GM23338 (cell line): ENCODE results near the gene FHOD1. TPM values are rescaled to one million over a fixed set of nuclear protein-coding genes. Genes with fewer than 3 reads are reported as not detected.

Experiments used
- ATAC-seq: fragments of 200-7000 bp; cut with Tn5 transposase; 3 replicates; pipeline ENCODE4 v1.9.1; 2020
- DNase-seq: peaks from one replicate; pipeline ENCODE4 v3.0.0-alpha.2; 2015; ENCODE audit warnings: low spot score
- H2AFZ ChIP-seq: fragments of 200-600 bp; sonication (generic); 2 replicates; pipeline ENCODE4 v1.8.0; 2016; ENCODE audit warnings: antibody characterized with exemption, mild to moderate bottlenecking, moderate library complexity
- H3F3A ChIP-seq: fragments of 200-600 bp; sonication (generic); replicated peaks from 2 replicates; pipeline ENCODE4 v1.8.0; 2017; ENCODE audit warnings: antibody characterized with exemption, mixed run types, low read depth
- H3K27ac ChIP-seq: fragments of 200-600 bp; sonication (generic); 2 replicates; pipeline ENCODE4 v1.6.1; 2016; ENCODE audit warnings: low read depth
- H3K27me3 ChIP-seq: fragments of 200-600 bp; sonication (generic); 2 replicates; pipeline ENCODE4 v1.8.0; 2016; ENCODE audit warnings: mild to moderate bottlenecking, mixed run types, moderate library complexity; ENCODE audit not compliant: insufficient read depth
- H3K36me3 ChIP-seq: fragments of 200-600 bp; sonication (generic); 2 replicates; pipeline ENCODE4 v1.8.0; 2016; ENCODE audit warnings: mild to moderate bottlenecking; ENCODE audit not compliant: insufficient read depth
- H3K4me1 ChIP-seq: fragments of 200-600 bp; sonication (generic); 2 replicates; pipeline ENCODE4 v1.8.0; 2016; ENCODE audit warnings: mild to moderate bottlenecking, moderate library complexity; ENCODE audit not compliant: insufficient read depth
- H3K4me2 ChIP-seq: fragments of 200-600 bp; sonication (generic); 2 replicates; pipeline ENCODE4 v1.7.1; 2017; ENCODE audit warnings: mixed run types
- H3K4me3 ChIP-seq: fragments of 200-600 bp; sonication (generic); 2 replicates; pipeline ENCODE4 v1.6.1; 2016; ENCODE audit warnings: mixed run types
- H3K79me2 ChIP-seq: fragments of 200-600 bp; sonication (generic); replicated peaks from 2 replicates; pipeline ENCODE4 v1.8.0; 2017; ENCODE audit warnings: mild to moderate bottlenecking; ENCODE audit not compliant: insufficient read depth
- H3K9me2 ChIP-seq: fragments of 200-600 bp; sonication (generic); 2 replicates; pipeline ENCODE4 v1.8.0; 2017; ENCODE audit not compliant: insufficient read depth
- H4K20me1 ChIP-seq: fragments of 200-600 bp; sonication (generic); replicated peaks from 2 replicates; pipeline ENCODE4 v1.8.0; 2017; ENCODE audit warnings: mild to moderate bottlenecking; ENCODE audit not compliant: insufficient read depth
- H3K27ac Mint-ChIP-seq: 2 replicates; pipeline ENCODE4 v1.8.0; 2020; ENCODE audit warnings: inconsistent platforms, mild to moderate bottlenecking, moderate library complexity, mixed read lengths
- H3K27me3 Mint-ChIP-seq: 3 replicates; pipeline ENCODE4 v1.8.0; 2022; ENCODE audit warnings: low read depth, mild to moderate bottlenecking, moderate library complexity, mixed read lengths, inconsistent platforms; ENCODE audit not compliant: insufficient read depth, poor library complexity
- H3K36me3 Mint-ChIP-seq: 3 replicates; pipeline ENCODE4 v1.8.0; 2021; ENCODE audit warnings: low read depth, mild to moderate bottlenecking, inconsistent platforms, moderate library complexity, mixed read lengths
- H3K4me1 Mint-ChIP-seq: 3 replicates; pipeline ENCODE4 v1.8.0; 2020; ENCODE audit warnings: mild to moderate bottlenecking, inconsistent platforms, mixed read lengths
- H3K4me3 Mint-ChIP-seq: 3 replicates; pipeline ENCODE4 v1.8.0; 2021; ENCODE audit warnings: moderate library complexity, mild to moderate bottlenecking, inconsistent platforms, mixed read lengths
- H3K9me3 Mint-ChIP-seq: 3 replicates; pipeline ENCODE4 v1.8.0; 2020; ENCODE audit warnings: moderate library complexity, mild to moderate bottlenecking, inconsistent platforms, mixed read lengths
- CREB1 ChIP-seq: fragments of 250-450 bp; sonication (Bioruptor Pico); IDR thresholded peaks from 2 replicates; pipeline ENCODE4 v1.5.0; 2020; ENCODE audit warnings: low read depth, mild to moderate bottlenecking, moderate library complexity
- EZH2 ChIP-seq: fragments of 200-600 bp; sonication (generic); IDR thresholded peaks from one replicate; pipeline ENCODE4 v1.8.0; 2017; ENCODE audit warnings: antibody characterized with exemption, mild to moderate bottlenecking, low read depth; ENCODE audit not compliant: unreplicated experiment
- JUNB ChIP-seq: IDR thresholded peaks from one replicate; pipeline ENCODE4 v1.6.1; 2016; ENCODE audit warnings: antibody characterized with exemption; ENCODE audit not compliant: unreplicated experiment
- POLR2AphosphoS5 ChIP-seq: IDR thresholded peaks from 2 replicates; pipeline ENCODE4 v1.6.1; 2016; ENCODE audit warnings: antibody characterized with exemption, low read depth
- STAT1 ChIP-seq: IDR thresholded peaks from one replicate; pipeline ENCODE4 v1.6.1; 2016; ENCODE audit warnings: antibody characterized with exemption; ENCODE audit not compliant: unreplicated experiment
- ZNF114 ChIP-seq: fragments of 250-450 bp; sonication (Bioruptor Pico); IDR thresholded peaks from 2 replicates; pipeline ENCODE4 v1.5.0; 2020; ENCODE audit warnings: mild to moderate bottlenecking, moderate library complexity
- ZNF331 ChIP-seq: fragments of 250-450 bp; sonication (Bioruptor Pico); IDR thresholded peaks from 2 replicates; pipeline ENCODE4 v1.5.0; 2020; ENCODE audit warnings: low read depth, mild to moderate bottlenecking, moderate library complexity
- polyA plus RNA-seq: library from polyadenylated mRNA; unstranded; fragments of >200 nt; fragmentation: Nextera tagmentation; extraction: Ambion mirVana; gene quantifications from 2 replicates; pipeline ENCODE4 v1.2.1, GENCODE V29; 2016
- total RNA-seq: library from RNA; depleted of rRNA; stranded (reverse); fragments of >200 nt; shearing (Covaris generic); gene quantifications from 2 replicates; pipeline ENCODE4 v1.2.3, GENCODE V29; 2014
- TF ChIP-seq, protein P1 (sequence below): IDR thresholded peaks from one replicate; pipeline ENCODE4 v1.6.1; 2018; ENCODE audit warnings: antibody characterized with exemption; ENCODE audit not compliant: unreplicated experiment
- TF ChIP-seq, protein P2 (sequence below), 2 experiments: fragments of 200-600 bp in 1 of 2; sonication (generic) in 1 of 2; conservative IDR thresholded peaks; 2 replicates each; pipeline versions ENCODE4 v1.5.1 to v1.6.1; 2016 to 2017; ENCODE audit warnings: antibody characterized with exemption in 2 of 2, low read depth in 2 of 2, mild to moderate bottlenecking in 2 of 2, moderate library complexity in 1 of 2
- TF ChIP-seq, protein P3 (sequence below): IDR thresholded peaks from 2 replicates; pipeline ENCODE4 v1.6.1; 2016; ENCODE audit warnings: antibody characterized with exemption

FHOD1 gene
- total and polyA plus RNA-seq, 2 experiments from 2014 or later, result 26.2 to 52.7 TPM

DNA sequence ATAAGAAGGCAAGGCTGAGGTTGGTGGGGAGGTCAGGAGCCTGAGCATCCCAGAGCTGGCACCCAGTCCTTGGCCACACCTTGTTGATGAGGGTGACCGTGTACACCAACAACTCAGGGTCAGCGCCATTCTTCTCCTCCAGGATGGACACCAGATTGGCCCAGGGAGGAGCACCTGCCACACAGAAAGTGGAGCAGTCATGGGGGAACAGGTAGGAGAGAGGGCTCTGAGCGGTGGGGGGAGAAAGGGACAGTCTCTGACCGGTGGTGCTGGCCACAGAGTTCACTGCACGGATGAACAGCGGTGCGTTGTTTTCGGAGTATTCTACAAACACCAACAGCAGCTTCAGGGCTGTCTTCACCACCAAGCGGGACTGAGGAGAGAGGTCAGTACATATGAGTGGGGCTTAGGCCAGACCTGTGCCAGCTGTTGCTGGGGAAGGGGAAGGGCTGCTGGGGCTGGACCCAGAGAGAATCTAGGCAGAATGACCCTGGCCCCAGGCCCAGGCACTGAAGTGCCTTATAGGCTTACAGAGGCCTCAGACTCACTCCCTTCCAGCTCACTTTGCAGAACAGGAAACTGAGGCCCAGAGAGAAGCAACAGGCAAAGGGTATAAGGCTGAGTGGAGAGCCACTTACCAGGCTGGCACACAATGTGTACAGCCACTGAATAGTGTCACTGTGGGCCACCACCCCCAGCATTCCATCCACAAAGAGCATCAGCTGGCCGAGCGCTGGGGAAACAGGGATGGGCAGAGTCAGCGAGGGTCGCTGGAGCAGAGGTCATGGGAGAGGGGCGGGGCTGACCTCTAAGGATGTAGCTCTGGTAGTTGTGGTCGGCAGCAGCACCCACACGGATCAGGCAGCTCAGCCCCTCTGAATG, 9.6 kb downstream of the FHOD1 start (continued):
- TF ChIP-seq, protein P1, sequence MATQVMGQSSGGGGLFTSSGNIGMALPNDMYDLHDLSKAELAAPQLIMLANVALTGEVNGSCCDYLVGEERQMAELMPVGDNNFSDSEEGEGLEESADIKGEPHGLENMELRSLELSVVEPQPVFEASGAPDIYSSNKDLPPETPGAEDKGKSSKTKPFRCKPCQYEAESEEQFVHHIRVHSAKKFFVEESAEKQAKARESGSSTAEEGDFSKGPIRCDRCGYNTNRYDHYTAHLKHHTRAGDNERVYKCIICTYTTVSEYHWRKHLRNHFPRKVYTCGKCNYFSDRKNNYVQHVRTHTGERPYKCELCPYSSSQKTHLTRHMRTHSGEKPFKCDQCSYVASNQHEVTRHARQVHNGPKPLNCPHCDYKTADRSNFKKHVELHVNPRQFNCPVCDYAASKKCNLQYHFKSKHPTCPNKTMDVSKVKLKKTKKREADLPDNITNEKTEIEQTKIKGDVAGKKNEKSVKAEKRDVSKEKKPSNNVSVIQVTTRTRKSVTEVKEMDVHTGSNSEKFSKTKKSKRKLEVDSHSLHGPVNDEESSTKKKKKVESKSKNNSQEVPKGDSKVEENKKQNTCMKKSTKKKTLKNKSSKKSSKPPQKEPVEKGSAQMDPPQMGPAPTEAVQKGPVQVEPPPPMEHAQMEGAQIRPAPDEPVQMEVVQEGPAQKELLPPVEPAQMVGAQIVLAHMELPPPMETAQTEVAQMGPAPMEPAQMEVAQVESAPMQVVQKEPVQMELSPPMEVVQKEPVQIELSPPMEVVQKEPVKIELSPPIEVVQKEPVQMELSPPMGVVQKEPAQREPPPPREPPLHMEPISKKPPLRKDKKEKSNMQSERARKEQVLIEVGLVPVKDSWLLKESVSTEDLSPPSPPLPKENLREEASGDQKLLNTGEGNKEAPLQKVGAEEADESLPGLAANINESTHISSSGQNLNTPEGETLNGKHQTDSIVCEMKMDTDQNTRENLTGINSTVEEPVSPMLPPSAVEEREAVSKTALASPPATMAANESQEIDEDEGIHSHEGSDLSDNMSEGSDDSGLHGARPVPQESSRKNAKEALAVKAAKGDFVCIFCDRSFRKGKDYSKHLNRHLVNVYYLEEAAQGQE, result no peak
- TF ChIP-seq, protein P2, sequence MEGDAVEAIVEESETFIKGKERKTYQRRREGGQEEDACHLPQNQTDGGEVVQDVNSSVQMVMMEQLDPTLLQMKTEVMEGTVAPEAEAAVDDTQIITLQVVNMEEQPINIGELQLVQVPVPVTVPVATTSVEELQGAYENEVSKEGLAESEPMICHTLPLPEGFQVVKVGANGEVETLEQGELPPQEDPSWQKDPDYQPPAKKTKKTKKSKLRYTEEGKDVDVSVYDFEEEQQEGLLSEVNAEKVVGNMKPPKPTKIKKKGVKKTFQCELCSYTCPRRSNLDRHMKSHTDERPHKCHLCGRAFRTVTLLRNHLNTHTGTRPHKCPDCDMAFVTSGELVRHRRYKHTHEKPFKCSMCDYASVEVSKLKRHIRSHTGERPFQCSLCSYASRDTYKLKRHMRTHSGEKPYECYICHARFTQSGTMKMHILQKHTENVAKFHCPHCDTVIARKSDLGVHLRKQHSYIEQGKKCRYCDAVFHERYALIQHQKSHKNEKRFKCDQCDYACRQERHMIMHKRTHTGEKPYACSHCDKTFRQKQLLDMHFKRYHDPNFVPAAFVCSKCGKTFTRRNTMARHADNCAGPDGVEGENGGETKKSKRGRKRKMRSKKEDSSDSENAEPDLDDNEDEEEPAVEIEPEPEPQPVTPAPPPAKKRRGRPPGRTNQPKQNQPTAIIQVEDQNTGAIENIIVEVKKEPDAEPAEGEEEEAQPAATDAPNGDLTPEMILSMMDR (conservative IDR thresholded peaks at IDR 0.05; ENCODE audit: low read depth in 2 of 2), result no peak
- no peak for TF ChIP-seq CREB1
- TF ChIP-seq STAT1, result no peak

DNA sequence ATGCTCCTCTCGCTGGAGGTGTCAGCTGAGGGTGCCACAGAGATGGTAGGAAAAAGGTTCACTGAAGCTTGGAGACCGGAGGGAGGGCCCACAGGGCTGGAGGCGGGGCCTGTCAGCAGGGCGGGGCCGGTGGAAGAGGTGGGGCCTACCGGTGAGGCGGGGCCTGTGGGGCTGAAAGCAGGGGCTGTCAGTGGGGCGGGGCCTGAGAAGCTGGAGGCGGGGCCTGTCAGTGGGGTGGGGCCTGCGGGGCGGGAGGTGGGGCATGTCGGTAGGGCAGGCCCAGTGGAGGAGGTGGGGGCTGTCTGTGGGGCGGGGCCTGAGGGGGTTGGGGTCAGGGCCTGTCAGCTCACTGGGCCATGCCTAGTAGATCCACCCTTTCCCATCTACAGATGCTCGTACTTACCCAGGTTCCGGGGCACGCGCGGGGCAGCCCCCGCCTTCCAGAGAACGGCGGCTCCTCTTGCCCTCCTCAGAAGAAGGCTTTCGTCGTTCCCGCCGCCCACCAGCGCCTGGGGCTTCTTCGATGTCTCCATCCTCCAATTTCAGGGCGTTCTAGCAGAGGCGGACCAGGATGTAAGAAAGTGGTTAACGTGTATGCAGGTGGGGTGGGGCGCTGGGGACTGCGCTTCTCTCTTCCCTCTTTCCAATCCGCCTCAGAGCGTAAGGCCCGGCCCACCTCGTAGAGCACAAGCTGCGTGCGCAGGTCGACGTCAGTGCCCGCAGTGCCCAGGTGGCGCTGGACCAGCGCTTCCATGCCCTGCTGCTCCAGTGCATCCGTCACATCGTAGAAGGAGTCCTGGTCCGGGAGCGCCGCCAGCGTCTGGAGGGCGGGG, 10.5 kb downstream of the FHOD1 start:
- H3K27ac Mint-ChIP-seq, result peak overlapping the region; percentile 61
- H3K4me3 ChIP-seq, result 0 out of 2 replicates have a peak overlapping the region, but pooled peaks have one; percentile 17
- H3K4me3 Mint-ChIP-seq, result peak overlapping the region; percentile 38; the same call in 1 of the 3 replicates
- TF ChIP-seq POLR2AphosphoS5, result no peak
- no peak for TF ChIP-seq ZNF331 (CRISPR knock-in tag)
- no peak for TF ChIP-seq EZH2
- no peak for TF ChIP-seq ZNF114 (CRISPR knock-in tag)
- TF ChIP-seq, protein P2 (conservative IDR thresholded peaks at IDR 0.05; ENCODE audit: low read depth in 2 of 2), result no peak
- TF ChIP-seq JUNB, result no peak
- TF ChIP-seq, protein P3, sequence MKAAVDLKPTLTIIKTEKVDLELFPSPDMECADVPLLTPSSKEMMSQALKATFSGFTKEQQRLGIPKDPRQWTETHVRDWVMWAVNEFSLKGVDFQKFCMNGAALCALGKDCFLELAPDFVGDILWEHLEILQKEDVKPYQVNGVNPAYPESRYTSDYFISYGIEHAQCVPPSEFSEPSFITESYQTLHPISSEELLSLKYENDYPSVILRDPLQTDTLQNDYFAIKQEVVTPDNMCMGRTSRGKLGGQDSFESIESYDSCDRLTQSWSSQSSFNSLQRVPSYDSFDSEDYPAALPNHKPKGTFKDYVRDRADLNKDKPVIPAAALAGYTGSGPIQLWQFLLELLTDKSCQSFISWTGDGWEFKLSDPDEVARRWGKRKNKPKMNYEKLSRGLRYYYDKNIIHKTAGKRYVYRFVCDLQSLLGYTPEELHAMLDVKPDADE, result no peak

More for the DNA sequence above, 10.5 kb downstream of the FHOD1 start:
- DNase-seq, result peak; percentile 90
- H3K27me3 ChIP-seq, result no peaks in the 10 kb centered on the region
- peak; percentile 83 for ATAC-seq
- H3K79me2 ChIP-seq, result no peaks in the 10 kb centered on the region; the same call in 1 of the 2 replicates
- no peak overlapping the region for H2AFZ ChIP-seq
- no peaks in the 10 kb centered on the region; the same call in 2 of the 3 replicates for H3K9me3 Mint-ChIP-seq
- H3K36me3 ChIP-seq, result peaks cover 6% of the 10 kb centered on the region; the same call in 1 of the 2 replicates
- peaks cover 52% of the 10 kb centered on the region for H3K36me3 Mint-ChIP-seq
- 0 out of 2 replicates have a peak overlapping the region, but pooled peaks have one; percentile 19 for H3K27ac ChIP-seq
- H3K4me1 Mint-ChIP-seq, result peaks cover 28% of the 10 kb centered on the region
- no peaks in the 10 kb centered on the region for H4K20me1 ChIP-seq
- 0 out of 2 replicates have a peak, but pooled peaks cover 9% of the 10 kb centered on the region for H3F3A ChIP-seq
- H3K4me1 ChIP-seq, result peaks cover 7% of the 10 kb centered on the region
- peaks cover 7% of the 10 kb centered on the region for H3K27me3 Mint-ChIP-seq
- no peaks in the 10 kb centered on the region for H3K9me2 ChIP-seq
- no peak overlapping the region for H3K4me2 ChIP-seq
